B cell (primary cell): Measurements from ENCODE around the gene KRT222. TPM values are rescaled to one million over a fixed set of nuclear protein-coding genes. Genes with fewer than 3 reads are reported as not detected.
A peak's percentile ranks its signal among the peaks of the same experiment; 100 is the strongest.

Experiments
- ATAC-seq: fragments of 200-7000 bp; cut with Tn5 transposase; one replicate; pipeline ENCODE4 v1.10.0; 2021; ENCODE audit warnings: low read depth, mild to moderate bottlenecking, moderate number of reproducible peaks, moderate library complexity
- CTCF ChIA-PET: fragments of 350-600 bp; sonication (Branson Sonifier 250); formaldehyde crosslinking; loops from one replicate; lab custom pipeline; 2021; ENCODE audit warnings: antibody characterized with exemption, inconsistent platforms; lab: Charles Lee
- POLR2A ChIA-PET: fragments of 350-600 bp; sonication (Branson Sonifier 250); formaldehyde crosslinking; loops from one replicate; lab custom pipeline; 2021; ENCODE audit warnings: antibody characterized with exemption; lab: Charles Lee
- DNase-seq: peaks from one replicate; pipeline ENCODE4 v3.0.0; 2013
- H2AFZ ChIP-seq: 2 replicates; pipeline ENCODE4 v1.6.1; 2012; ENCODE audit warnings: mild to moderate bottlenecking, low read depth, low read length; ENCODE audit not compliant: insufficient read depth, poor library complexity, severe bottlenecking
- H3K27ac ChIP-seq, 2 donors: 1 replicate in 1 of 2; 2 replicates in 1 of 2; pipeline ENCODE4 v1.5.1; 2012 to 2013; ENCODE audit warnings: low read length in 2 of 2, mild to moderate bottlenecking in 2 of 2, moderate library complexity in 1 of 2
- H3K27me3 ChIP-seq, 4 experiments: fragments of 200-600 bp in 1 of 4; sonication (generic) in 1 of 4; replicated peaks in 1 of 4; 1 replicate in 2 of 4; 2 replicates in 2 of 4; pipeline versions ENCODE4 v1.6.1 to v1.7.0; 2013 to 2016; ENCODE audit warnings: low read length in 3 of 4, mild to moderate bottlenecking in 2 of 4, mixed read lengths in 1 of 4, moderate library complexity in 1 of 4; ENCODE audit not compliant: insufficient read depth in 4 of 4, control insufficient read depth in 3 of 4; ENCODE audit errors: control extremely low read depth in 1 of 4
- H3K36me3 ChIP-seq, 2 experiments: replicated peaks in 1 of 2; 1 replicate in 1 of 2; 2 replicates in 1 of 2; pipeline versions ENCODE4 v1.6.1 to v1.7.1; 2013; ENCODE audit warnings: low read length in 1 of 2; ENCODE audit not compliant: insufficient read depth in 2 of 2, control insufficient read depth in 1 of 2; ENCODE audit errors: control extremely low read depth in 1 of 2, extremely low read depth in 1 of 2
- H3K4me1 ChIP-seq, 2 donors: fragments of 200-600 bp in 1 of 2; sonication (generic) in 1 of 2; 1 replicate in 1 of 2; 2 replicates in 1 of 2; pipeline versions ENCODE4 v1.5.1 to v1.6.1; 2013 to 2017; ENCODE audit warnings: low read length in 2 of 2; ENCODE audit not compliant: control insufficient read depth in 2 of 2, insufficient read depth in 2 of 2
- H3K4me2 ChIP-seq: replicated peaks from 2 replicates; pipeline ENCODE3; 2012; ENCODE audit warnings: mild to moderate bottlenecking, low read depth, low read length; ENCODE audit not compliant: poor library complexity, severe bottlenecking
- H3K4me3 ChIP-seq, 5 experiments: fragments of 200-600 bp in 1 of 5; sonication (generic) in 1 of 5; 1 replicate in 3 of 5; 2 replicates in 2 of 5; pipeline versions ENCODE4 v1.5.1 to v1.7.0; 2011 to 2016; ENCODE audit warnings: low read length in 4 of 5, mild to moderate bottlenecking in 4 of 5, low read depth in 2 of 5, control low read depth in 1 of 5, moderate library complexity in 1 of 5; ENCODE audit not compliant: insufficient read depth in 1 of 5; ENCODE audit errors: control extremely low read depth in 1 of 5, extremely low read depth in 1 of 5
- H3K79me2 ChIP-seq: fragments of 200-600 bp; sonication (generic); one replicate; pipeline ENCODE4 v1.6.0; 2016; ENCODE audit warnings: low read length; ENCODE audit not compliant: control insufficient read depth, insufficient read depth
- H3K9ac ChIP-seq: fragments of 200-600 bp; sonication (generic); 2 replicates; pipeline ENCODE4 v1.6.1; 2017; ENCODE audit warnings: mild to moderate bottlenecking, low read length, moderate library complexity
- H3K9me3 ChIP-seq, 3 donors: one replicate each; pipeline versions ENCODE4 v1.6.1 to v1.7.1; 2013; ENCODE audit warnings: low read length in 2 of 3; ENCODE audit not compliant: control insufficient read depth in 2 of 3, insufficient read depth in 1 of 3; ENCODE audit errors: control extremely low read depth in 1 of 3
- H4K20me1 ChIP-seq: 2 replicates; pipeline ENCODE4 v1.6.0; 2012; ENCODE audit warnings: mild to moderate bottlenecking, low read length; ENCODE audit not compliant: insufficient read depth, control insufficient read depth, poor library complexity, severe bottlenecking
- H3K27ac Mint-ChIP-seq: one replicate; pipeline ENCODE4 v1.8.0; 2021; ENCODE audit warnings: mixed read lengths
- H3K27me3 Mint-ChIP-seq: one replicate; pipeline ENCODE4 v1.8.0; 2021; ENCODE audit warnings: mixed read lengths
- H3K4me1 Mint-ChIP-seq: one replicate; pipeline ENCODE4 v1.8.0; 2021; ENCODE audit warnings: mixed read lengths
- H3K4me3 Mint-ChIP-seq: one replicate; pipeline ENCODE4 v1.8.0; 2021; ENCODE audit warnings: mixed read lengths
- H3K9me3 Mint-ChIP-seq: one replicate; pipeline ENCODE4 v1.8.0; 2022; ENCODE audit warnings: mixed read lengths; ENCODE audit not compliant: insufficient read depth
- EZH2 ChIP-seq: IDR thresholded peaks from 2 replicates; pipeline ENCODE4 v1.6.1; 2012; ENCODE audit warnings: borderline replicate concordance, low read depth, mild to moderate bottlenecking, moderate library complexity, low read length; ENCODE audit not compliant: insufficient read depth, poor library complexity, severe bottlenecking
- WGBS: methylation state at CpG from one replicate; pipeline ENCODE4 v1.1.5; 2013; ENCODE audit warnings: missing lambda C conversion rate; ENCODE audit not compliant: insufficient coverage; 5-methylcytosine and 5-hydroxymethylcytosine counted together
- intact Hi-C: fragments of 100-400 bp; cut with micrococcal nuclease; formaldehyde crosslinking; loops from one replicate; pipeline ENCODE4 v1.10.0; 2022
- polyA plus RNA-seq: library from polyadenylated mRNA; depleted of rRNA; stranded (reverse); fragments of >200 nt; gene quantifications from 2 replicates; pipeline ENCODE4 v1.2.3, GENCODE V29; 2012
- total RNA-seq, 2 donors: library from RNA; stranded (reverse); fragments of 120-200 nt in 1 of 2; gene quantifications; 1 replicate in 1 of 2; 2 replicates in 1 of 2; pipeline versions ENCODE4 v1.2.3 to v1.2.4, GENCODE V29; 2013 to 2022
- TF ChIP-seq, protein P1 (sequence below): fragments of 200-600 bp; IDR thresholded peaks from one replicate; pipeline ENCODE4 v1.8.0; 2022; ENCODE audit warnings: antibody characterized with exemption, mild to moderate bottlenecking

Gene KRT222
- total and polyA plus RNA-seq, 2 donors (not counting 1 experiment from before 2014, with no cell fraction given): not detected

DNA sequence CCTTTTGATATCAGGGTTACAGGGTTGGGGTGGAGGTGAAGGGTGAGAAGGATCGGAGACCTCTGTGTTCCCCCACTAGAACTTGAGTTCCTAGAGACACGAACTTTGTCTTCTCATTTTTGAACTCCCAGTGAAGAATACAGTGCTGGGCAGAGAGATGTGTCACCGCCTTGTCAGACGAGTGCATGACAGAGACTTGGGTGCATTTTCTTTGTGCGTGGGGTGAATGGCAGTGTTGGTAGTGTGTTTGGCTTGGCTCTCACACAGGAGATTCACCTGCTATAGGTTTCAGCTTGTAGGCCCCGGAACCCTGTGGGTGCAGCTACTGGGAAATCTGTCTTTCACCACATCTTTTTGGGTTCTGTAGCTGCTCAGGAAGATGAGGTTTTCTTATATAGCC, 59.7 kb downstream of the KRT222 start:
- no peak overlapping the region for H3K4me3 ChIP-seq
- H3K79me2 ChIP-seq: no peaks in the 10 kb centered on the region
- no peak overlapping the region for H3K27ac ChIP-seq
- no peaks in the 10 kb centered on the region for H3K27me3 ChIP-seq
- Mint-ChIP-seq H3K27ac (peak overlapping the region; percentile 41), H3K9me3 (no peaks in the 10 kb centered on the region), H3K4me3 (no peak overlapping the region), H3K27me3 (no peaks in the 10 kb centered on the region), H3K4me1 (peaks cover 56% of the 10 kb centered on the region)
- ATAC-seq: no peak
- intact Hi-C loops: no loop called here
- peaks cover 31 to 33% of the 10 kb centered on the region in 2 donors for H3K4me1 ChIP-seq
- no peak for DNase-seq
- H3K9me3 ChIP-seq: no peaks in the 10 kb centered on the region
- H3K36me3 ChIP-seq: no peaks in the 10 kb centered on the region
- no peak overlapping the region for H2AFZ ChIP-seq
- no peak overlapping the region for H3K9ac ChIP-seq
- no peaks in the 10 kb centered on the region for H4K20me1 ChIP-seq
- TF ChIP-seq, protein P1, sequence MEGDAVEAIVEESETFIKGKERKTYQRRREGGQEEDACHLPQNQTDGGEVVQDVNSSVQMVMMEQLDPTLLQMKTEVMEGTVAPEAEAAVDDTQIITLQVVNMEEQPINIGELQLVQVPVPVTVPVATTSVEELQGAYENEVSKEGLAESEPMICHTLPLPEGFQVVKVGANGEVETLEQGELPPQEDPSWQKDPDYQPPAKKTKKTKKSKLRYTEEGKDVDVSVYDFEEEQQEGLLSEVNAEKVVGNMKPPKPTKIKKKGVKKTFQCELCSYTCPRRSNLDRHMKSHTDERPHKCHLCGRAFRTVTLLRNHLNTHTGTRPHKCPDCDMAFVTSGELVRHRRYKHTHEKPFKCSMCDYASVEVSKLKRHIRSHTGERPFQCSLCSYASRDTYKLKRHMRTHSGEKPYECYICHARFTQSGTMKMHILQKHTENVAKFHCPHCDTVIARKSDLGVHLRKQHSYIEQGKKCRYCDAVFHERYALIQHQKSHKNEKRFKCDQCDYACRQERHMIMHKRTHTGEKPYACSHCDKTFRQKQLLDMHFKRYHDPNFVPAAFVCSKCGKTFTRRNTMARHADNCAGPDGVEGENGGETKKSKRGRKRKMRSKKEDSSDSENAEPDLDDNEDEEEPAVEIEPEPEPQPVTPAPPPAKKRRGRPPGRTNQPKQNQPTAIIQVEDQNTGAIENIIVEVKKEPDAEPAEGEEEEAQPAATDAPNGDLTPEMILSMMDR: no peak
- TF ChIP-seq EZH2: no peak
- 91% methylated on average over 5 of the region's 6 CpGs for WGBS
- ChIA-PET CTCF (interaction anchor here (2.9 to 4.8 kb wide), 2 partner anchors 9 to 44 kb away, joined by 20 to 45 read pairs; no protein-coding TSS in a partner anchor), POLR2A (interaction anchor here (4.1 kb wide), 1 partner anchor 10 kb away, joined by 22 read pairs; no protein-coding TSS in a partner anchor)
- H3K4me2 ChIP-seq: no peak overlapping the region

Other genes with a start within 250 kb of the KRT222 start
- 3.0 and 3.1 TPM in 2 replicates for gene TOP2A, start 247.3 kb downstream of the KRT222 start, total RNA-seq
- 0.36 and 0.50 TPM in 2 replicates for gene TOP2A, start 247.3 kb downstream of the KRT222 start, polyA plus RNA-seq
- gene IGFBP4, start 221.7 kb downstream of the KRT222 start, total RNA-seq: 29.5 and 31.3 TPM in 2 replicates
- gene IGFBP4, start 221.7 kb downstream of the KRT222 start, polyA plus RNA-seq: 4.6 and 14.4 TPM in 2 replicates
- not detected in 2 replicates for gene TNS4, start 163.6 kb downstream of the KRT222 start, total RNA-seq
- 0.07 TPM in 1 of 2 replicates, not detected in the other for gene TNS4, start 163.6 kb downstream of the KRT222 start, polyA plus RNA-seq
- 451 and 481 TPM in 2 replicates for gene CCR7, start 99.7 kb downstream of the KRT222 start, total RNA-seq
- 116 and 142 TPM in 2 replicates for gene CCR7, start 99.7 kb downstream of the KRT222 start, polyA plus RNA-seq
- 123 and 128 TPM in 2 replicates for gene SMARCE1, start 17.4 kb downstream of the KRT222 start, total RNA-seq
- gene SMARCE1, start 17.4 kb downstream of the KRT222 start, polyA plus RNA-seq: 19.9 and 27.7 TPM in 2 replicates
- gene KRT24, start 38.6 kb upstream of the KRT222 start, total RNA-seq: not detected in 2 replicates
- gene KRT24, start 38.6 kb upstream of the KRT222 start, polyA plus RNA-seq: not detected in 2 replicates
- not detected in 2 replicates for gene KRT25, start 90.2 kb upstream of the KRT222 start, total RNA-seq
- not detected in 2 replicates for gene KRT25, start 90.2 kb upstream of the KRT222 start, polyA plus RNA-seq
- not detected in 2 replicates for gene KRT26, start 107.0 kb upstream of the KRT222 start, total RNA-seq
- not detected in 2 replicates for gene KRT26, start 107.0 kb upstream of the KRT222 start, polyA plus RNA-seq
- not detected in 2 replicates for gene KRT27, start 117.4 kb upstream of the KRT222 start, total RNA-seq
- not detected in 2 replicates for gene KRT27, start 117.4 kb upstream of the KRT222 start, polyA plus RNA-seq
- gene KRT28, start 134.8 kb upstream of the KRT222 start, total RNA-seq: not detected in 2 replicates
- gene KRT28, start 134.8 kb upstream of the KRT222 start, polyA plus RNA-seq: not detected in 2 replicates
- gene KRT10, start 157.4 kb upstream of the KRT222 start, total RNA-seq: 29.0 and 32.9 TPM in 2 replicates
- 12.1 and 14.7 TPM in 2 replicates for gene KRT10, start 157.4 kb upstream of the KRT222 start, polyA plus RNA-seq
- not detected in 2 replicates for gene KRT12, start 202.0 kb upstream of the KRT222 start, total RNA-seq
- gene KRT12, start 202.0 kb upstream of the KRT222 start, polyA plus RNA-seq: not detected in 2 replicates
- not detected in 2 replicates for gene KRT20, start 220.1 kb upstream of the KRT222 start, total RNA-seq
- gene KRT20, start 220.1 kb upstream of the KRT222 start, polyA plus RNA-seq: not detected in 2 replicates